GM18519 (cell line): ENCODE data around the gene CEP97.
"Not testable (repeated sequence)": the region's sequence is repeated elsewhere in the genome, so short reads cannot be mapped to it uniquely, and the experiment has no call there.

ENCODE experiments used
- ATAC-seq: cut with Tn5 transposase; IDR thresholded peaks from one replicate; pipeline ENCODE4 v1.9.1; 2021; ENCODE audit warnings: mild to moderate bottlenecking, moderate library complexity; ENCODE audit not compliant: unreplicated experiment, low FRiP score

CEP97 gene

GRCh38 chr3:101758224-101758623, 33.8 kb downstream of the CEP97 start:
- ATAC-seq: no peak

GRCh38 chr3:101762041-101762646, 37.7 kb downstream of the CEP97 start:
- ATAC-seq: no peak

GRCh38 chr3:101777745-101778281, 53.4 kb downstream of the CEP97 start:
- ATAC-seq: not testable (repeated sequence)

GRCh38 chr3:101778385-101779046, 54.1 kb downstream of the CEP97 start:
- ATAC-seq: no peak

GRCh38 chr3:101779047-101779821, 54.8 kb downstream of the CEP97 start, which contains the start of gene NXPE3:
Gene NXPE3 (plus strand): TSS chr3:101779211. CDS start chr3:101785597, 6,386 bp downstream.
- ATAC-seq: peak; percentile 83

GRCh38 chr3:101779822-101780381, 55.5 kb downstream of the CEP97 start:
- no peak for ATAC-seq

GRCh38 chr3:101780661-101781060, 56.2 kb downstream of the CEP97 start:
- ATAC-seq: no peak

GRCh38 chr3:101781166-101781565, 56.8 kb downstream of the CEP97 start:
- no peak for ATAC-seq

- ATAC-seq: no peak
Measured at GRCh38 chr3:101784855-101785613, 60.6 kb downstream of the CEP97 start.

- ATAC-seq: peak; percentile 99
Measured at GRCh38 chr3:101791778-101792177, 67.4 kb downstream of the CEP97 start.

GRCh38 chr3:101796077-101796680, 71.8 kb downstream of the CEP97 start:
- no peak for ATAC-seq

GRCh38 chr3:101801174-101801573, 76.8 kb downstream of the CEP97 start:
- ATAC-seq: no peak

- ATAC-seq: no peak
Measured at GRCh38 chr3:101802179-101802578, 77.8 kb downstream of the CEP97 start.

GRCh38 chr3:101803173-101803782, 78.9 kb downstream of the CEP97 start:
- ATAC-seq: peak; percentile 89

- no peak for ATAC-seq
Measured at GRCh38 chr3:101803939-101804338, 79.5 kb downstream of the CEP97 start.

GRCh38 chr3:101806491-101806890, 82.1 kb downstream of the CEP97 start:
- ATAC-seq: no peak

- peak; percentile 70 for ATAC-seq
Measured at GRCh38 chr3:101807888-101808287, 83.5 kb downstream of the CEP97 start.

GRCh38 chr3:101809178-101810021, 85.0 kb downstream of the CEP97 start:
- ATAC-seq: no peak
